Measurements from ENCODE around the gene FAAP20. TPM values are rescaled to one million over a fixed set of nuclear protein-coding genes. Genes with fewer than 3 reads are reported as not detected.

The FAAP20 gene
- total and polyA plus RNA-seq, 2 experiments from 2014 or later = 79.1 to 167 TPM

DNA sequence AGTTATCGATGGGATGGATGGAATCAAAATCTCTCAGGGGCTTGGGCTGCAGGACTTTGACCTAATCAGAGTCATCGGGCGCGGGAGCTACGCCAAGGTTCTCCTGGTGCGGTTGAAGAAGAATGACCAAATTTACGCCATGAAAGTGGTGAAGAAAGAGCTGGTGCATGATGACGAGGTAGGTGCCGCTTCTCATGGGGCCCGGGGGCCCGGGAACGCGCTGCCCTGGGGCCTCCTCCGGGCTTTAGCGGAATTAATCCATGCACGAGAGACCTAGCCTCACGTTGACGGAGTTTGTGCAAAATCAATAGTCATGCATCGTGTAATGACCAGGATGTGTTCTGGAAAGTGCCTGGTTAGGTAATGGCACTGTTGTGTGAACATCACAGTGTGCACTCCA, 43.8 kb downstream of the FAAP20 start (continued):
- TF ChIP-seq REST (IDR thresholded peaks at IDR 0.05; ENCODE audit: unreplicated experiment) (no peak), STAT1 (IDR thresholded peaks at IDR 0.05; ENCODE audit: unreplicated experiment) (no peak)

GRCh38 chr1:2148691-2149090, 45.9 kb downstream of the FAAP20 start:
- Mint-ChIP-seq H3K27me3 (ENCODE audit: insufficient read depth, low read depth, poor library complexity) (peaks cover 3% of the 10 kb centered on the region), H3K27ac (no peak overlapping the region), H3K4me1 (no peaks in the 10 kb centered on the region), H3K4me3 (no peak overlapping the region), H3K9me3 (no peaks in the 10 kb centered on the region), H3K36me3 (ENCODE audit: low read depth) (peaks cover 8% of the 10 kb centered on the region; the same call in 2 of the 3 replicates)
- Histone ChIP-seq H2AFZ (no peak overlapping the region), H3K4me3 (no peak overlapping the region), H3K4me2 (no peak overlapping the region), H3K4me1 (ENCODE audit: insufficient read depth) (no peaks in the 10 kb centered on the region), H3K27ac (ENCODE audit: low read depth) (no peak overlapping the region), H3F3A (replicated peaks; ENCODE audit: low read depth) (no peaks in the 10 kb centered on the region), H3K27me3 (ENCODE audit: insufficient read depth) (no peaks in the 10 kb centered on the region), H3K9me2 (ENCODE audit: insufficient read depth) (no peaks in the 10 kb centered on the region), H4K20me1 (replicated peaks; ENCODE audit: insufficient read depth) (no peaks in the 10 kb centered on the region), H3K36me3 (ENCODE audit: insufficient read depth) (no peaks in the 10 kb centered on the region), H3K79me2 (replicated peaks; ENCODE audit: insufficient read depth) (no peaks in the 10 kb centered on the region)
- no peak for DNase-seq (ENCODE audit: low spot score)
- ATAC-seq = no peak
- no peak for TF ChIP-seq ZNF331 (CRISPR knock-in tag; IDR thresholded peaks at IDR 0.05; ENCODE audit: low read depth)
- TF ChIP-seq CREB1 (CRISPR knock-in tag; IDR thresholded peaks at IDR 0.05; ENCODE audit: low read depth) = no peak
- no peak for TF ChIP-seq REST (IDR thresholded peaks at IDR 0.05; ENCODE audit: unreplicated experiment)
- TF ChIP-seq STAT1 (IDR thresholded peaks at IDR 0.05; ENCODE audit: unreplicated experiment) = no peak
- no peak for TF ChIP-seq NANOG (IDR thresholded peaks at IDR 0.05; ENCODE audit: borderline replicate concordance)
- TF ChIP-seq EZH2phosphoT487 (IDR thresholded peaks at IDR 0.05; ENCODE audit: unreplicated experiment) = no peak
- TF ChIP-seq, protein P1, sequence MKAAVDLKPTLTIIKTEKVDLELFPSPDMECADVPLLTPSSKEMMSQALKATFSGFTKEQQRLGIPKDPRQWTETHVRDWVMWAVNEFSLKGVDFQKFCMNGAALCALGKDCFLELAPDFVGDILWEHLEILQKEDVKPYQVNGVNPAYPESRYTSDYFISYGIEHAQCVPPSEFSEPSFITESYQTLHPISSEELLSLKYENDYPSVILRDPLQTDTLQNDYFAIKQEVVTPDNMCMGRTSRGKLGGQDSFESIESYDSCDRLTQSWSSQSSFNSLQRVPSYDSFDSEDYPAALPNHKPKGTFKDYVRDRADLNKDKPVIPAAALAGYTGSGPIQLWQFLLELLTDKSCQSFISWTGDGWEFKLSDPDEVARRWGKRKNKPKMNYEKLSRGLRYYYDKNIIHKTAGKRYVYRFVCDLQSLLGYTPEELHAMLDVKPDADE (IDR thresholded peaks at IDR 0.05) = no peak
- no peak for TF ChIP-seq JUNB (IDR thresholded peaks at IDR 0.05; ENCODE audit: unreplicated experiment)
- TF ChIP-seq, protein P2, sequence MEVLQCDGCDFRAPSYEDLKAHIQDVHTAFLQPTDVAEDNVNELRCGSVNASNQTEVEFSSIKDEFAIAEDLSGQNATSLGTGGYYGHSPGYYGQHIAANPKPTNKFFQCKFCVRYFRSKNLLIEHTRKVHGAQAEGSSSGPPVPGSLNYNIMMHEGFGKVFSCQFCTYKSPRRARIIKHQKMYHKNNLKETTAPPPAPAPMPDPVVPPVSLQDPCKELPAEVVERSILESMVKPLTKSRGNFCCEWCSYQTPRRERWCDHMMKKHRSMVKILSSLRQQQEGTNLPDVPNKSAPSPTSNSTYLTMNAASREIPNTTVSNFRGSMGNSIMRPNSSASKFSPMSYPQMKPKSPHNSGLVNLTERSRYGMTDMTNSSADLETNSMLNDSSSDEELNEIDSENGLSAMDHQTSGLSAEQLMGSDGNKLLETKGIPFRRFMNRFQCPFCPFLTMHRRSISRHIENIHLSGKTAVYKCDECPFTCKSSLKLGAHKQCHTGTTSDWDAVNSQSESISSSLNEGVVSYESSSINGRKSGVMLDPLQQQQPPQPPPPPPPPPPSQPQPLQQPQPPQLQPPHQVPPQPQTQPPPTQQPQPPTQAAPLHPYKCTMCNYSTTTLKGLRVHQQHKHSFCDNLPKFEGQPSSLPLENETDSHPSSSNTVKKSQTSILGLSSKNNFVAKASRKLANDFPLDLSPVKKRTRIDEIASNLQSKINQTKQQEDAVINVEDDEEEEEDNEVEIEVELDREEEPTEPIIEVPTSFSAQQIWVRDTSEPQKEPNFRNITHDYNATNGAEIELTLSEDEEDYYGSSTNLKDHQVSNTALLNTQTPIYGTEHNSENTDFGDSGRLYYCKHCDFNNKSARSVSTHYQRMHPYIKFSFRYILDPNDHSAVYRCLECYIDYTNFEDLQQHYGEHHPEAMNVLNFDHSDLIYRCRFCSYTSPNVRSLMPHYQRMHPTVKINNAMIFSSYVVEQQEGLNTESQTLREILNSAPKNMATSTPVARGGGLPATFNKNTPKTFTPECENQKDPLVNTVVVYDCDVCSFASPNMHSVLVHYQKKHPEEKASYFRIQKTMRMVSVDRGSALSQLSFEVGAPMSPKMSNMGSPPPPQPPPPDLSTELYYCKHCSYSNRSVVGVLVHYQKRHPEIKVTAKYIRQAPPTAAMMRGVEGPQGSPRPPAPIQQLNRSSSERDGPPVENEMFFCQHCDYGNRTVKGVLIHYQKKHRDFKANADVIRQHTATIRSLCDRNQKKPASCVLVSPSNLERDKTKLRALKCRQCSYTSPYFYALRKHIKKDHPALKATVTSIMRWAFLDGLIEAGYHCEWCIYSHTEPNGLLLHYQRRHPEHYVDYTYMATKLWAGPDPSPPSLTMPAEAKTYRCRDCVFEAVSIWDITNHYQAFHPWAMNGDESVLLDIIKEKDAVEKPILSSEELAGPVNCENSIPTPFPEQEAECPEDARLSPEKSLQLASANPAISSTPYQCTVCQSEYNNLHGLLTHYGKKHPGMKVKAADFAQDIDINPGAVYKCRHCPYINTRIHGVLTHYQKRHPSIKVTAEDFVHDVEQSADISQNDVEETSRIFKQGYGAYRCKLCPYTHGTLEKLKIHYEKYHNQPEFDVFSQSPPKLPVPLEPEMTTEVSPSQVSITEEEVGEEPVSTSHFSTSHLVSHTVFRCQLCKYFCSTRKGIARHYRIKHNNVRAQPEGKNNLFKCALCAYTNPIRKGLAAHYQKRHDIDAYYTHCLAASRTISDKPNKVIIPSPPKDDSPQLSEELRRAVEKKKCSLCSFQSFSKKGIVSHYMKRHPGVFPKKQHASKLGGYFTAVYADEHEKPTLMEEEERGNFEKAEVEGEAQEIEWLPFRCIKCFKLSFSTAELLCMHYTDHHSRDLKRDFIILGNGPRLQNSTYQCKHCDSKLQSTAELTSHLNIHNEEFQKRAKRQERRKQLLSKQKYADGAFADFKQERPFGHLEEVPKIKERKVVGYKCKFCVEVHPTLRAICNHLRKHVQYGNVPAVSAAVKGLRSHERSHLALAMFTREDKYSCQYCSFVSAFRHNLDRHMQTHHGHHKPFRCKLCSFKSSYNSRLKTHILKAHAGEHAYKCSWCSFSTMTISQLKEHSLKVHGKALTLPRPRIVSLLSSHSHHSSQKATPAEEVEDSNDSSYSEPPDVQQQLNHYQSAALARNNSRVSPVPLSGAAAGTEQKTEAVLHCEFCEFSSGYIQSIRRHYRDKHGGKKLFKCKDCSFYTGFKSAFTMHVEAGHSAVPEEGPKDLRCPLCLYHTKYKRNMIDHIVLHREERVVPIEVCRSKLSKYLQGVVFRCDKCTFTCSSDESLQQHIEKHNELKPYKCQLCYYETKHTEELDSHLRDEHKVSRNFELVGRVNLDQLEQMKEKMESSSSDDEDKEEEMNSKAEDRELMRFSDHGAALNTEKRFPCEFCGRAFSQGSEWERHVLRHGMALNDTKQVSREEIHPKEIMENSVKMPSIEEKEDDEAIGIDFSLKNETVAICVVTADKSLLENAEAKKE (CRISPR knock-in tag; IDR thresholded peaks at IDR 0.05) = no peak
